HG03571 (cell line): Measurements from ENCODE around the gene POU5F1.
A peak's percentile ranks its signal among the peaks of the same experiment; 100 is the strongest.
"Not testable (repeated sequence)": the region's sequence is repeated elsewhere in the genome, so short reads cannot be mapped to it uniquely, and the experiment has no call there.

ENCODE experiments used
- ATAC-seq: cut with Tn5 transposase; IDR thresholded peaks from one replicate; pipeline ENCODE4 v1.9.1; 2021; ENCODE audit not compliant: unreplicated experiment

Gene POU5F1

DNA sequence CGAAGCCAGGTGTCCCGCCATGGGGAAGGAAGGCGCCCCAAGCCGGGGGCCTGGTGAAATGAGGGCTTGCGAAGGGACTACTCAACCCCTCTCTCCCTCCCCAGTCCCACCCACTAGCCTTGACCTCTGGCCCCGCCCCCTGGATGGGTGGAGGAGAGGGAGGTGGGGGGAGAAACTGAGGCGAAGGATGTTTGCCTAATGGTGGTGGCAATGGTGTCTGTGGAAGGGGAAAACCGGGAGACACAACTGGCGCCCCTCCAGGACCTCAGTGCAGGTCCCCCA is at the start of gene POU5F1:
TSS of gene POU5F1 (minus strand) at position 83 of the 282 bp plus-strand sequence. CDS start at position 21, 62 bp downstream.
- no peak for ATAC-seq

DNA sequence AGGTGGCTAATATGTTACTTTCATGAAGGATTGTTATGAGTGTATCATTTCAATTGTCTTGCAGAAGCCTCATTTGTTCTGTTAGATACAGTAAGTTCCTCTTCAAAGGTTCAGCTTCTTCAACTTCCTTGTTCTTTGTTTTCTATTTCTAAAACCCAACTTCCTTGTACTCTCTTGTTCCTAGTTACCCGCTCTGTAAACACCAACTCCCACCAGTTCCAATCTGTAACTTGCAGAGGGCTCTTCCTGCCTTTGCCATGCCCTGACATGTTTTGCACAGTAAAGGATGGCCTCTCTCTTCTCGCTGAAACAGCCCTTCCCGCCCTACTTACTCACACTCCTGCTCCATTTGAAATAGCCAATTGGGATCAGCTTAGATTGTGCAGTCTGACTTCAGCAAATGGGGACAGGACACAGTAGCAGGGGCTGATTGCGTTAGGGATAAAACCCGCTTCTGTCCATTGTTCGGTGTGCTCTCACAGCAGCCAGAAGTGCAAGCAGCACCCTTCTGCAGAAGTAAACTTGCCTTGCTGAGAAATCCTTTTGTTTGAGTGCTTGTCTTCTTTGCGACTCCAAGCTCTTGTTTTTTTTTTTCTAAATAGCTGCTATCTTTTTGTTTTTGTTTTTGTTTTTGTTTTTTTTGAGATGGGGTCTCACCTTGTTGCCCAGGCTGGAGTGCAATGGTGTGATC is 45.9 kb upstream of the POU5F1 start:
- ATAC-seq, result no peak

DNA sequence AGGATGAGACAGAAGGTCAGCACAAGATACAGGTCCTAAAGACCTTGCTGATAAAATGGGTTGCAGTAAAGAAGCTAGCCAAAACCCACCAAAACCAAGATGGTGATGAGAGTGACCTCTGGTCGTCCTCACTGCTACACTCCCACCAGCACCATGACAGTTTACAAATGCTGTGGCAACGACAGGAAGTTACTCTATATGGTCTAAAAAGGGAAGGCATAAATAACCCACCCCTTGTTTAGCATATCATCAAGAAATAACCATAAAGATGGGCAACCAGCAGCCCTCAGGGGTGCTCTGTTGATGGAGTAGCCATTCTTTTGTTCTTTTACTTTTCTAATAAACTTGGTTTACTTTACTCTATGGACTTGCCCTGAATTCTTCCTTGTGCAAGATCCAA is 44.7 kb upstream of the POU5F1 start:
- ATAC-seq, result not testable (repeated sequence)

DNA sequence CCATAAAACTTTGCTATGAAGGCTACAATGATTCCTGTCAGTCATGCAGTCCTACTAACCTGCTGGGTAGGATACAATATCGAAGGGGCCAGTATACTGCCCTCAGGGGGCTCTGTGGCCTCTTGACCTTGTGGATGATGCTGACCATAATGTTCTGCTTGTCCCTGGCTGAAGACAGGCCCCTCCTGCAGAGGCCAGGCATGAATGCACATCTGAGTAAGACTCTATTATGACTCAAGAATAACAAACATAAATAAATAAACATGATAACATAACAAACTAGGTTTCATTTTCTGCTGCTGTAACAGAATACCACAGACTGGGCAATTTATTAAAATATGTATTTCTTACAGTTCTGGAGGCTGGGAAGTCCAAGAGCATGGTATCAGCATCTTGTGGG is 44.0 kb upstream of the POU5F1 start:
- no peak for ATAC-seq

DNA sequence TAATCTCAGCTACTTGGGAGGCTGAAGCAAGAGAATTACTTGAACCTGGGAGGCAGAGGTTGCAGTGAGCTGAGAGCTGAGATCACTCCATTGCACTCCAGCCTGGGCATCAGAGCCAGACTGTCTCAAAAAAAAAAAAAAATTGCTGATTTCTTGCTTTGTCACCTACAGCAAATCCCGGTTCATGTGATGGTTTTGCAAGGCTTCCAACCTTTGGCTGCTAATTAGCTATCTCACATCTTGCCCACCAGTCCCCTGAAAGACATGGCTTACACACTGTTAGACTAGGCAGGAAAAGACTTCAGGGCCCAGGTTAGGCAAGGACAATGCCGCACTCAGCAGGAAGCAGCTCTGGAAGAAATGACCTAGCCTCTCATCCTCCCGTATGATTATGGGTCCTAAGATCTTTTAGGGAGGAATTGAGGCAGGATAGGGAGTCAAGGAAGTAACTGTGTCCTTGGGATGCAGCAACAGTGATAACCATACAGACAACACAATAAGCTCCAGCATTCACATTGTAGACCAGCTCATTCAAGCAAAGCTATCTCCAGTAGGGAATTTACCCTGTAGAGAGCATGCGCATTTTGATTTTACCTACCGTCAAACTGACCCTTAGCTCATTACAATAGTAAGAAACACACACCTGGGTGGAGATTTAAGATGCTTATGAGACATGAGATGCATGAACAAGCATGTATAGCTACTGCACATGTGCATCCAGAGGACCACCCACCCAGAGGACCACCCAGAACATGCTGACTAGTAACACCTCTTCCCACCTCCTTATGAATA is 40.5 kb upstream of the POU5F1 start:
- no peak for ATAC-seq

DNA sequence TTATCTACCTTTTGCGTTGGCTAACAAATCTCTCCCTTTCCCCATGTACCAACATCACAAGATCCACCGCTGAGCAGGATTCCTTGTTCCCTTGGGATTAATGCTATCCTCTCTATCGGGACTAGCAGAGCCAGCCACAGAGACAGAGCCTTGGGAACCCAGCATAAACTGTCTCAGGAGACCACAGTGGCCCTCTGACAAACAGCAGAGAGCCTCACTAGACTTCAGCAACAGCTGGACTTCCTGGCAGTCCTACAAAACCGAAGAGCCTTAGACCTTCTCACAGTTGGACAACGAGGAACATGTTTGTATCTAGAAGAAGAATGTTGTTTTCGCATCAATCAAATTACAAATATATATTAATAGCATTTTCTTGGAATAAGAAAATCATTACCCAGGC is 39.6 kb upstream of the POU5F1 start:
- ATAC-seq, result no peak

DNA sequence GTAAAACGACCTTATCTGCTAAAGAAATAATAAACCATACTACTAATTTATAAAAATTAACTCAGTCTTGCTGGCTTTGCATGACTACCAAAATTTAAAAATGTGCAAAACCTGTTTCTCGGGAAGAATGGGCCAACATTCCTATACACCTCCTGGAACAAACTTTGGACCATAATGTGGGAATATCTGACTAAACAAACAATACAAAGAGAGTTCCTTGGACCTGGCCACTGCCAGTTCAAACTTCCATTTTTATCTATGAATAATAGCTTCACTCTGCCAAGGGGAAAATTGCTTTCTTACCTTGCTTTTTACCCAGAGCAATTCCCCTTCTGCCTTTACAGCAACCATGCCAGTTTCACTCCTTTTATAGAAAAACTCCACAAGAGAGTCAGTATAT is 38.7 kb upstream of the POU5F1 start:
- no peak for ATAC-seq

DNA sequence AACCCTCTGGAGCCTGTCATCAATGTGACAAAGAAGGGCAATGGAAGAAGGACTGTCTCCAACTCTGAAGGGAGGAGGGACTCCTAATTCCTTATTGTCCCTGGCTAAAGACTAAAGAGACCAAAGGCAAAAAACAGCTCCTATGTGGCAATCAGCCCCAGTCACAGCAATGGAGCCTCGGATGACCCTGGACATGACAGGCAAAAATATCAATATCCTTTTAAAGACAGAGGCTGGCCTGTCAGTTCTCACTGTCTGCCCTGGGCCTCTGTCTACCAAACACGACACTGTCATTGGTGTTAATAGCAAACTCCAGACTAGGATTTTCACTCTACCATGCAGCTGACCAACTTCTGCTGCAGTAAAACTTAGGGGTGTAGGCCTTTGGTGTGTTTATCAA is 38.0 kb upstream of the POU5F1 start:
- no peak for ATAC-seq

DNA sequence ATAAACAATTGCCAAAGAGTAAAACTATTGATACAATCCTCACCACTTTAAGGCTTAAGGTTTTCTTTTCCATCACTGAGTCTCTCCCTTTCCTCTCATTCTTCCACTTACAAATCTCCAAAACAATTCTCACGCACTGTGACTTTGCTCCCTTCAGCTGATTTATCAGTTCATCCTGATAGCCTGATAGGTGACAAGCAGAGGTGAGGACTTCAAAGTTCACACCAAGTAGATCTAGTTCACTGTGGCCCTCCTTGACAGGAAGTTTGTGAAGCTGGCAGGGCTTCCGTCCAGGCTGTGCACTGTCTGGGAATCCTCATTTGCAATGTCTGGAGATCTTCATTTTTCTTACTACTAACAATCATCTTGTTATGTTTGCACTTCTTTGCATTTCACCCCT is 35.2 kb upstream of the POU5F1 start:
- ATAC-seq, result no peak

DNA sequence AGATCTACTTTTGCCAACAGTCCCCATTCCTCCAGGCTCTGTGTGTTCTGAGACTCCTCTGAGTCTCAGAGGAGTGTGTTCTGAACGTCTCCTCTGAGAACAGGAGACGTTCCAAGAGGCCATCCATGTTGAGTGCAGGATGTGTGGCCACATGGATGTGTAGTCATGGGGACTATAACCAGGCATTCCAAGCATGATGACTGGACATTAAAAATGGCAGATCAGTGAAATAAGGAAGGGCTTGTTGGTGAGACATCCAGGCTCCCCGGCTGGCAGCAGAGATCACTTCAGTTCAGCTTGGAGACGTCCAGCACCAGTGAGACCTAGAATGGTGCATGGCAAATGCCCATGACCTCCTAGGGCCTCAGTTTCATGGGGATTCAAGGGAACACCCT is 34.3 kb upstream of the POU5F1 start:
- no peak for ATAC-seq

DNA sequence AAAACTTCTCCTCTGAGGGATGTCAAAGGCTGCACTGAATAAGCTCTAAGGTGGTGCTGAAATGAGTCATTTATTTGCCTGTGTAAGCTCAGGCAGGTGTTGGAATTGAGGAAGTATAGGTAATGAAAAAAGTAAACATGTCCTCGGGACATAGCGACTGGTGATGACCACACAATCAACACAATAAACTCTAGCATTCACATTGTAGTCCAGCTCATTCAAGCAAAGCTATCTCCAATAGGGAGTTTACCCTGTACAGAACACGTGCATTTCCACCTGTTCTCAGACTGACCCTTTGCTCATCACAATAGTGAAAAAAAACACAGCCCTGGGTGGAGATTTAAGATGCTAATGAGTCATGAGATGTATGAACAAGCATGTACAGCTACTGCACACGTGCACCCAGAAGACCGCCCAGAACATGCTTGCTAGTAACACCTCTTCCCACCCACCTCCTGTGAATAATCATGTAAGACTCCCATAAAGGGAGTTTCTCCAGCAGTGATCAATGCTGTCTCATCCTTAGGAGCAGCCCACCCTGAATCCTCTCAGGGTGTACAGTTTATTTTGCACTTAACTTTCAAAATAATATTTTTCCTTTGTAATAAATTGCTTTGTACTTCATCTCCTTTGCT is 33.0 kb upstream of the POU5F1 start:
- ATAC-seq, result peak; percentile 55

DNA sequence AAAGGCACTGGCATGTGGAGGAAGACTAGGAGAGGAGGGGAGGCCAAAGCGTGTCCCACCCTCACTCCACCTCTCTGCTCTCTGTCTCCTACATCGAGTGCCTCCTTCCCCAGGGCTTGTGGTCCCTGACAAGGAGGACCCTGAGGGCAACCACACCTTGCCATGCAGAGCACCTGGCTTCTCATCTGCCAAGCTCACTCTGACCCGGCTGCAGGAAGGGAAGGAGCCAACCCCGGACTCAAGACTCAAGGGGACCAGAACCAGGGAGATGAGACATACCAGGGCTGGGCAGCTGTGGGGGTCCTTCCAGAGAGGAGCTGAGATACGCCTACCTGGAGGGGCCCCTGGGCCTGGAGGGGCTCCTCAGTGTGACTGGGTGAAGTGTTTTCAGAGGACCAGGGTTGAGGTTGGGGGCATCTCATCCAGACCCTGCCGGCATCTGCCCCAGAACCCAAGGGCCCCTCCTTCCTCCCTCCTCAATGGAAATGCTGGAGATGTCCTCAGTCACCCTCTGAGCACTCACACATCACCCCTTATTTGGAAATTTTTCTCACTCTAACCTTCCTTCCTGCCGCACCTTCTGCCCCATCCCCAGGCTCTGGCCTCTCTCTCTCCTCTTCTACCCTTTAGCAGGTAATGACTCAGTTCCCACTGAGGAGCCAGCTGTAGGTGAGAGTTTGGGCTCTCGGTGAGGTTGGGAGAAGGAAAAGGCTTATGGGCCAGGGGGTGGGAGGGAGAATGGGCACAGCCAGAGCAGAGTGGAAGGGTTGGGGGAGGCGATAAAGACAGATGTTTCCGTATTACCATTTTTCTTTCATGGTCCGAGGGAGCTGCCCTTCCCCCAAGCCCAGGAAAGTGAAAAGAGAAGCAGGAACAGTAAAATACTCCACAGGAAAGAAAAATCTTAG is 32.0 kb upstream of the POU5F1 start:
- no peak for ATAC-seq

DNA sequence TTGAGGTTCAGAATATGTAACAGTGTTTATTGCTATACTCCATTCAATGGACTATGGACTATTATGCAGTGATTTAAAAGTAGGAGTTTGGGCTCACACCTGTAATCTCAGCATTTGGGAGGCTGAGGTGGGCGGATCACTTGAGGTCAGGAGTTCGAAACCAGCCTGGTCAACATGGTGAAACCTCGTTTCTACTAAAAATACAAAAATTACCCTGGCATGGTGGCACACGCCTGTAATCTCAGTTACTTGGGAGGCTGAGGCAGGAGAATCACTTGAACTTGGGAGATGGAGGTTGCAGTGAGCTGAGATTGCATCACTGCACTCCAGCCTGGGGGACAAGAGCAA is 28.6 kb upstream of the POU5F1 start:
- not testable (repeated sequence) for ATAC-seq

DNA sequence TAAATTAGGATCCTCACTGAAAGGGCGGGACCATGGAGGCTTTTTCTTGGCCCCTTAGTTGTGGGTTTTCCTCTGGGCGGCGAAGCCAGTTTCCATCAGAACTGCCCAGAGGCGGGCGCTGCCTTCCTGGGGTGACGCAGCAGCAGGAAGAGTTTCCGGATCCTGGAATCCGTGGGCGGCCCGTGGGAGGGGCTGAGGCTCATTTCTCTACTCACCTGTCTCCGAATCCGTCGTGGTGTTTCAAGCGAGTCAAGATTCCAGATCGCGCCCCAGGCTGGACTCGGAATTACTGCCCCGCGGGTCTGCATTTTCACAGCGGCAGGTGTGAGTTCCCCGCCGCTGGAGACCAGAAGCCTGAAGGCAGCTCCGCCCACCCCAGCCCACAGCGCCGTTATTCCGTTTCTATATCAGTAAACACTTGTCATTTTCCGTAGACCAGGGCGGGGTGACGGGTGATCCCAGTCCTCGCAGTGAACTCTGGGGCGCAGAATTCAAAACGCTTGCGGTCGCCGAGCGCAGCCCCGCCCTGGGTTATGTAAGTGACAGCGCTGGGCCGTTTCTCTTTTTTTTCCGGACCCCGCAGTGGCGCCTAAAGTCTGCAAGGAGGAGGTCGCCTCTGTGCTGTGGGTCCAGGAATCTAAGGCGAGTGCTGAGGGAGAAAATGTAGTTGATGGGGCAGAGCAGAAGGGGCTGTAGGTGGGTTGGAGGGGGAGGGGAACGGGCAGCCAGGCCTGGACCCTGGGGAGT is 27.2 kb upstream of the POU5F1 start:
- peak; percentile 53 for ATAC-seq

DNA sequence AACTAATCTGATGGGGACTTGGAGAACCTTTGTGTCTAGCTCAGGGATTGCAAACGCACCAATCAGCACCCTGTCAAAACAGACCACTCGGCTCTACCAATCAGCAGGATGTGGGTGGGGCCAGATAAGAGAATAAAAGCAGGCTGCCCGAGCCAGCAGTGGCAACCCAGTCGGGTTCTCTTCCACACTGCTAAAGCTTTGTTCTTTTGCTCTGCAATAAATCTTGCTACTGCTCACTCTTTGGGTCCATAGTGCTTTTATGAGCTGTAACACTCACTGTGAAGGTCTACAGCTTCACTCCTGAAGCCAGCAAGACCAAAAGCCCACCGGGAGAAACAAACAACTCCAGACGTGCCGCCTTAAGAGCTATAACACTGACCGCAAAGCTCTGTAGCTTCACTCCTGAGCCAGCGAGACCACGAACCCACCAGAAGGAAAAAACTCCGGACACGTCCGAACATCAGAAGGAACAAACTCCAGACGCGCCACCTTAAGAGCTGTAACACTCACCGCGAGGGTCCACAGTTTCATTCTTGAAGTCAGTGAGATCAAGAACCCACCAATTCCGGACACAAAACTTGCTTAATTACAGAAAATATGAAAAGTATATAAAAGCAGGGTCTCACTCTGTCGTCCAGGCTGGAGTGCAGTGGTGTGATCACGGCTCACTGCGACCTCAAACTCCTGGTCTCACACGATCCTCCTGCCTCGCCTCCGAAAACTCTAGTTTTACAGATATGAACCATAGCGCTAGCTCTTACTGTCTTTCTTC is 26.0 kb upstream of the POU5F1 start:
- ATAC-seq, result not testable (repeated sequence)

DNA sequence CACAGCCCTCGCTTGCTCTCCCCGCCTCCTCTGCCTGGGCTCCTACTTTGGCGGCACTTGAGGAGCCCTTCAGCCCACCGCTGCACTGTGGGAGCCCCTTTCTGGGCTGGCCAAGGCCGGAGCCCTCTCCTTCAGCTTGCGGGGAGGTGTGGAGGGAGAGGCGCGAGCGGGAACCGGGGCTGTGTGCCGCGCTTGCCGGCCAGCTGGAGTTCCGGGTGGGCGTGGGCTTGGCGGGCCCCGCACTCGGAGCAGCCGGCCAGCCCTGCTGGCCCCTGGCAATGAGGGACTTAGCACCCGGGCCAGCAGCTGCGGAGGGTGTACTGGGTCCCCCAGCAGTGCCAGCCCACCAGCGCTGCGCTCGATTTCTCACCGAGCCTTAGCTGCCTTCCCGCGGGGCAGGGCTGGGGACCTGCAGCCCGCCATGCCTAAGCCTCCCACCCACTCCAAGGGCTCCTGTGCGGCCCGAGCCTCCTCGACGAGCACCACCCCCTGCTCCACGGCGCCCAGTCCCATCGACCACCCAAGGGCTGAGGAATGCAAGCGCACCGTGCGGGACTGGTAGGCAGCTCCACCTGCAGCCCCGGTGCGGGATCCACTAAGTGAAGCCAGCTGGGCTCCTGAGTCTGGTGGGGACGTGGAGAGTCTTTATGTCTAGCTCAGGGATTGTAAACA is 25.0 kb upstream of the POU5F1 start:
- not testable (repeated sequence) for ATAC-seq

DNA sequence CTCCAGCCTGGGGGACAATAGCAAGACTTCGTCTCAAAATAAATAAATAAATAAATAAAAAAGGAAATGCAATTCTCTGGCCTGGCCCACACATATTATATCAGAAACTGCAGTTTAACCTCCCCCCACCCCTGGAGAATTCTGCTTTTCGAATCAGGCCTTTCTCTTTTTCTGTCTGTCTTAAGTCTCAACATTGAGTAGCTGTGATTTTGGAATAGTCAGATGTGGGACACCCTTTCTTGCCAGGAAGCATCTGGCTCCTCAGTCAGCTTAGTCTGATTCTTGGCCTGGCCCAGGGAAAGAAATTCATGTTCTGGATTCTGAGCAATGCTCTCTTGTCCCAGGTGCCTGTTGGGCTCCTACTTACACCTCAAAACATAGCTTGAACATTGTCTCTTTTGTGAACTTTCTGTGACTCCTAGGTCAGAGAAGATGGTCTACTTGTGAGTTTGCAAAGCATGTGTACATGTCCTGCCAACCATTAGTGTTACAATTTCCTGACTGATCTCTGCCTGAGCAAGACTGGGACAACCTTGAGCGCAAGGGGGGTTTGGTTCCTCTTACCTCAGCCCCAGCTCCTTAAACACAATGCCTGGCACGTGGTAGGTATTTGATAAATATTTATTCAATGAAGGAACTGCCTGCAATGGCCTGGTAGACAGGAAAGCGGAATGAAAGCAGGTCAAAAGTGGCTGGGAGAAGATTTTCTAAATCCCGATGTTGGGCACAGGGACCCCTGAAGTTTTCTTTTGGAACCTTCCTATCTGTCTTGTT is 23.8 kb upstream of the POU5F1 start:
- no peak for ATAC-seq

DNA sequence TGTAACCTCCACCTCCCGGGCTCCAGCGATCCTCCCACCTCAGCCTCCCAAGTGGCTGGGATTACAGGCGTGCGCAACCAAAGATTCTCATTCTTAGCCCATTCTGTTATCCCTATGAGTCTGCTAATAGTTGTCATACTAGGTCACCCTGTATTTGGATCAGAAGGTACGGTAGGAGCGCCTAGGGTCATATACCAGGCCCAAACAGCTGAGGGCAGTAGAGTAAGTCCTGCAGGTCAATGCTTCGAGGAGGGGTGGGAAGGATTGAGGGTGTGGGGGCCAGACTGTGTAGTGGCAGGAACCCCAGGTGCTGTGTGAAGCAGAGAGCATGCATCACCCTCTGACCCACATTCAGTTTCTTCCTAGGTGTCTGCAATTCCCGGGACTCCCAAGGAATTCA is 22.7 kb upstream of the POU5F1 start:
- no peak for ATAC-seq
